ENCODE results near the gene RABGAP1L. TPM values are rescaled to one million over a fixed set of nuclear protein-coding genes. Genes with fewer than 3 reads are reported as not detected.

RABGAP1L gene
- total RNA-seq, 3 donors from 2014 or later, result 46.1 to 74.7 (median 59.2) TPM

- Histone ChIP-seq H3K36me3 (ENCODE audit: low read depth) (no peaks in the 10 kb centered on the region), H3K9me3 (no peaks in the 10 kb centered on the region), H3K4me1 (ENCODE audit: low read depth) (no peaks in the 10 kb centered on the region), H3K4me3 (no peak overlapping the region)
- intact Hi-C loops (cut with DNase I, micrococcal nuclease), result no loop called here
- ATAC-seq, result no peak
- TF ChIP-seq CTCF (IDR thresholded peaks at IDR 0.05), result peak; percentile 22
- DNase-seq, result peak in 1 of 3 donors; percentile 81
Observed at GRCh38 chr1:174982971-174983689, 823.8 kb downstream of the RABGAP1L start.

- Histone ChIP-seq H3K4me1 (ENCODE audit: low read depth) (no peaks in the 10 kb centered on the region), H3K9me3 (no peaks in the 10 kb centered on the region), H3K4me3 (no peak overlapping the region), H3K36me3 (ENCODE audit: low read depth) (no peaks in the 10 kb centered on the region)
- no peak for TF ChIP-seq CTCF (IDR thresholded peaks at IDR 0.05)
- intact Hi-C loops (cut with DNase I, micrococcal nuclease), result no loop called here
- no peak for ATAC-seq
- no peak for DNase-seq
Observed at GRCh38 chr1:174984952-174985351, 825.6 kb downstream of the RABGAP1L start.

DNA sequence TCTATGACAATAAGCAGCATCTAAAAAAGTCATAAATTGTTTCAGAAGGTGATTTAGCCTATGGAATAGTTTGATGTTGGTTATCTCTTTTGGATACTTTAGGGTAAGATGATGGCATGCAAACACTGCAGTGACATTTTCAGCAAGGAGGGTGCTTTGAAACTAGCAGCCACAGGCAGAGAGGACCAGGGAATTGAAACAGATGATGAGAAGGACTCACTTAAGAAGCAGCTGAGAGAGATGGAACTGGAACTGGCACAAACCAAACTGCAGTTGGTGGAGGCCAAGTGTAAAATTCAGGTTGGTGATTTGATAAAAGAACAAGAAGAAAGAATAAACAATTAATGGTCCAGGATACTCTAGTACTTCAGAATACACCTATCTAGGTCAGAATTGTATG, 829.2 kb downstream of the RABGAP1L start:
- Histone ChIP-seq H3K9me3 (no peaks in the 10 kb centered on the region), H3K36me3 (ENCODE audit: low read depth) (no peaks in the 10 kb centered on the region), H3K4me1 (ENCODE audit: low read depth) (no peaks in the 10 kb centered on the region), H3K4me3 (no peak overlapping the region)
- ATAC-seq (no peak), DNase-seq (no peak)
- TF ChIP-seq CTCF (IDR thresholded peaks at IDR 0.05), result no peak
- intact Hi-C loops (cut with DNase I, micrococcal nuclease), result no loop called here

- no peak for DNase-seq
- no peak for TF ChIP-seq CTCF (IDR thresholded peaks at IDR 0.05)
- no peak for ATAC-seq
- H3K4me3 ChIP-seq, result no peak overlapping the region
- no peaks in the 10 kb centered on the region for H3K4me1 ChIP-seq (ENCODE audit: low read depth)
- intact Hi-C loops (cut with DNase I, micrococcal nuclease), result no loop called here
- H3K36me3 ChIP-seq (ENCODE audit: low read depth), result no peaks in the 10 kb centered on the region
- H3K9me3 ChIP-seq, result no peaks in the 10 kb centered on the region
Observed at GRCh38 chr1:174988986-174989385, 829.7 kb downstream of the RABGAP1L start.

DNA sequence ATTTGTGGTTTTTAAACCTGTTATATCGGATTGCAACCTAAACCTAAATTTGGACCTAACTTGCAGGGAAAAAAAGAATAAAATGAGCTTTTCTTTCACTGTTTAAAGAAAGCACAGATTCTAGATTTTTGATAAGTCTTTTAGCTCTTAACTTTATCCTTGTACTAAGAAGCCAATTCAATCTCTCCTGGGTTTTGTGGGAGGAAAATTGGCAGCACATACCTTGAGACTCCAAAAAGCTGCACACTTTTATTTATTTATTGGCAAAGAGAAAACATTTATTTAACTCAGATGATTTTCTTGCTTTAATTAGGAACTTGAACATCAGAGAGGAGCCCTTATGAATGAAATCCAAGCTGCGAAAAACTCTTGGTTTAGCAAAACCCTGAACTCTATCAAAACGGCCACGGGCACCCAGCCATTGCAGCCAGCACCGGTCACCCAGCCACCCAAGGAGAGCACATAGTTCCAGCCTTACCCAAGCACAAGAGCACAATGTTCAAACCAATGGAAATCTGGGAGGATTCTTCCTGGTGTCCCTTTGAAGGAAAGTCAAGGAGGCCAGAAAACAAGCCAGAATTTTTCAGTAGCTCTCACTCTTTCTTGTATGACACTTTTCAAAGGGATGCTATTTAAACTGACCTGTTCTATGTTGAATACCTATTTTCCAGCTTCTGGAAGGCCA, 830.4 kb downstream of the RABGAP1L start:
- no peak for TF ChIP-seq CTCF (IDR thresholded peaks at IDR 0.05)
- H3K4me1 ChIP-seq (ENCODE audit: low read depth), result no peaks in the 10 kb centered on the region
- no peaks in the 10 kb centered on the region for H3K9me3 ChIP-seq
- no peaks in the 10 kb centered on the region for H3K36me3 ChIP-seq (ENCODE audit: low read depth)
- no peak overlapping the region for H3K4me3 ChIP-seq
- ATAC-seq (no peak), DNase-seq (no peak)
- intact Hi-C loops (cut with DNase I, micrococcal nuclease), result loop anchor here in 1 of 2 donors (10.0 kb wide), 1 partner anchor 215 kb away; no protein-coding TSS in a partner anchor

Measured in mucosa of descending colon (tissue), 3 donors.